Fibroblast of villous mesenchyme (primary cell): ENCODE measurements around the gene ZNF208. TPM values are rescaled to one million over a fixed set of nuclear protein-coding genes. Genes with fewer than 3 reads are reported as not detected.

Source experiments
- DNase-seq: peaks from one replicate; pipeline ENCODE4 v3.0.0-alpha.2; 2010; ENCODE audit warnings: low read depth
- H3K4me3 ChIP-seq: 2 replicates; pipeline ENCODE4 v1.5.1; 2011; ENCODE audit warnings: low read depth, mild to moderate bottlenecking, low read length
- total RNA-seq: library from RNA; depleted of rRNA; stranded (reverse); fragments of >200 nt; gene quantifications from 2 replicates; pipeline ENCODE4 v1.2.3, GENCODE V29; 2012
- TF ChIP-seq, protein P1 (sequence below): IDR thresholded peaks from 2 replicates; pipeline ENCODE4 v1.5.1; 2012; ENCODE audit warnings: low read depth, mild to moderate bottlenecking, low read length; ENCODE audit not compliant: insufficient read depth

ZNF208 gene
- total RNA-seq, 1 donor = under 0.01 TPM

DNA sequence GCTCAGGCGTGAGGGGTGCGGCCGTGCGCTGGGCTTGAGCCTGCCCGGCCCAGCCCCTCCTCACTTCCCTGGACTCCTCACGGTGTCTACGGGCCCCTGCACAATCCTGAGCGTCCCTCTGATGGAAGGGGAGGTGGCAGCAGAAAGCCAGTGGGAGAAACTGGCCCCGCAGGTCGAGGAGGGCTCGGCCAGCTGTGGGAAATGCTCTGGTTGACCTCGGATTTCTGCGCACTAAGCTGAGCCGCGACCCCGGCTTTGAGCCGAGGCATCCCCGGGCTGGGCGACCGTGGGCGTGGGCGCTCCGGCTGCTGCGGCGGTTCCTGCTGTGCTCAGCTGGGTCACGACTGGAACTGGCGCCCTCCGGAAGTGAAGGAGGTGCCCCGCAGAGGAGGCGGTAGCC, 70.1 kb downstream of the ZNF208 start:
- DNase-seq = no peak
- TF ChIP-seq, protein P1, sequence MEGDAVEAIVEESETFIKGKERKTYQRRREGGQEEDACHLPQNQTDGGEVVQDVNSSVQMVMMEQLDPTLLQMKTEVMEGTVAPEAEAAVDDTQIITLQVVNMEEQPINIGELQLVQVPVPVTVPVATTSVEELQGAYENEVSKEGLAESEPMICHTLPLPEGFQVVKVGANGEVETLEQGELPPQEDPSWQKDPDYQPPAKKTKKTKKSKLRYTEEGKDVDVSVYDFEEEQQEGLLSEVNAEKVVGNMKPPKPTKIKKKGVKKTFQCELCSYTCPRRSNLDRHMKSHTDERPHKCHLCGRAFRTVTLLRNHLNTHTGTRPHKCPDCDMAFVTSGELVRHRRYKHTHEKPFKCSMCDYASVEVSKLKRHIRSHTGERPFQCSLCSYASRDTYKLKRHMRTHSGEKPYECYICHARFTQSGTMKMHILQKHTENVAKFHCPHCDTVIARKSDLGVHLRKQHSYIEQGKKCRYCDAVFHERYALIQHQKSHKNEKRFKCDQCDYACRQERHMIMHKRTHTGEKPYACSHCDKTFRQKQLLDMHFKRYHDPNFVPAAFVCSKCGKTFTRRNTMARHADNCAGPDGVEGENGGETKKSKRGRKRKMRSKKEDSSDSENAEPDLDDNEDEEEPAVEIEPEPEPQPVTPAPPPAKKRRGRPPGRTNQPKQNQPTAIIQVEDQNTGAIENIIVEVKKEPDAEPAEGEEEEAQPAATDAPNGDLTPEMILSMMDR = no peak

DNA sequence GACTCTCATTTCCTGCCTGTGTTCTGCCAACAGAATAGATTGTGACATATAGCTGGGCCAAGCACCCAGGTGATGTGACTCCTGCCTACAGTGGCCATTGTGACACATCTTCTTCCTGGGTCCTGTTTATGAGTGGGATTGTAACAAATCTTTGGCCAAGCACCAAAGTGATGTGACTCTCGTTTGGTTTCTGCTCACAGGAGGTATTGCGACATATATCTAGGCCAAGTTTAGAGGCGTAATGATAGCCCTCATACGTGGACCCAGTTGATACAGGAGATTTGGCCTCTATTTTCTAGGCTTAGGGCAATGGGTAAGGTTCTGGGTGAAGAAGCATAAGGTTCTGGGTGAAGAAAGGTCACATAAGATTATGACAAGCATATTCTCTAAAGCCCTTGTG, 76.2 kb downstream of the ZNF208 start:
- no peak for DNase-seq
- no peak overlapping the region for H3K4me3 ChIP-seq
- TF ChIP-seq, protein P1 = no peak

More for the DNA sequence above, 70.1 kb downstream of the ZNF208 start:
- no peak overlapping the region for H3K4me3 ChIP-seq

DNA sequence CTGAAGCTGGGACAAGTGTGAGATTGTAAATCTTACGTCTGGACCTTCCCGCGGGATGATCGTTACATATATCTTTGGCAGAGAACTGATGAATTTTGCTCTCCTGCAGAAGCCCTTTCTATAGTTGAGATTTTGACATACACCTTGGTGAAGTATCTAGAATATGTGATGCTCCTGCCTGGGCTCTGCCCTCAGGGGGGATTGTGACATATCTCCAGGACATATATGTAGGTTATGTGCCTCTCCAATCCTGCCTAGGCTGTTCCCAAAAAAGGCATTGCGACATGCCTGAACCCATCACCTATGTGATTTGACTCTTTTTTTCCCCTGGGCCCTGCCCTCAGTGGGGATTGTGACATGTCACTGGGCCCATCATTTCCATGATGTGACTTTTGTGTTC, 76.6 kb downstream of the ZNF208 start:
- TF ChIP-seq, protein P1 = no peak
- DNase-seq = no peak
- no peak overlapping the region for H3K4me3 ChIP-seq

DNA sequence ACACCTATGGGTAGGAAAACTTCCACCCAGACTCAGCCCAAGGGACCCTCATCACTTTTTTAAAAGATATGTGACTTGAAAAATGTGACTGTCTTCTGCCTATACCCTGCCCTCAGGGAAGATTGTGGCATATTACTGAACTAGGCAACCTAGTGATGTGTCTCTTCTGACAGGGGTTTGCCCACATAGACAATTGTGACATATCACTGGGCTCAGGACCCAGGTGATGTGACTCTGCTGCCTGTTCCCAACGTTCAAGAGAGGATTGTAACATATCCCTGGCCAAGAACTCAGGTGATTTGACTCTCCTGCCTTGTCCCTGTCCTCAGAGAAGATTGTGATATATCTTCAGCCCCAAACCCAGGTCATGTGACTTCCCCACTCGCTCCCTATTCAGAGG, 88.5 kb downstream of the ZNF208 start:
- TF ChIP-seq, protein P1 = no peak
- H3K4me3 ChIP-seq = no peak overlapping the region
- no peak for DNase-seq

DNA sequence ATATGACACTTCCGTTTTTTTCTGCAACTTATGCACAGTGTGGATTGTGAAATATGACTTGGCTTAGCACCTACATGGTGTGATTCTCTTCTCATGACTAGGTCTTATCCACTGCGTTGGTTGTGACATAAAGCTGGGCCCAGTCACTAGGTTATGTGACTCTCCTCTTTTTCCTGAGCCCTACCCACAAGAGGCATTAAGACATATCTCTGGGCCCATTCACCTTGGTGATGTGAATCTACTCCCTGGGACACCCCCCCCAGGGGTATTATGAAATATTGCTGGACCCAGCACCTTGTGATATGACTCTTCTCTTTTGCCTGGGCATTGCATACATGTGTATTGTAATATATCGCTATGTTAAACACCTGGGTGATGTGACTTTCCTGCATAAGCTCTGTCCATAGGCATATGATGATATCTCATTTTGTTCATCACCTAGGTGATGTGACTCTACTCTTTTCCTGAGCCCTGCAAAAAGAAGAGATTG, 89.0 kb downstream of the ZNF208 start:
- TF ChIP-seq, protein P1 = no peak
- no peak for DNase-seq
- H3K4me3 ChIP-seq = no peak overlapping the region

DNA sequence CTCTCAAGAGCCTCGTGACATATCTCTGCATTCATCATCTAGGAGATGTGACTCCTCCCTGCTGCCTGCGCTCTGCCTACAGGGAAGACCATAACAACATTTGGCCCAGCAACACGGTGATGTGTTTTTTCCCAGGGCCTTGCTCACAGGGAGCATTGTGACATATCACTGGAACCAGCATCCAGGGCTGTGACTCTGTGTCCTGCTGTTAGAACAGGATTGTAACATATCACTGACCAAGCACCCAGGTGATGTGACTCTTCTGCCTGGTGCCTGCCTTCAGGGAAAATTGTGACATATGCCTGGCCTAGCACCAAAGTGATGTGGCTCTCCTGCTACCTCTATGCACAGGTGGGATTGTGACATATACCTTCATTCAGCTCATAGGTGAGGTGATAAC, 95.3 kb downstream of the ZNF208 start:
- TF ChIP-seq, protein P1 = no peak
- no peak for DNase-seq
- no peak overlapping the region for H3K4me3 ChIP-seq

DNA sequence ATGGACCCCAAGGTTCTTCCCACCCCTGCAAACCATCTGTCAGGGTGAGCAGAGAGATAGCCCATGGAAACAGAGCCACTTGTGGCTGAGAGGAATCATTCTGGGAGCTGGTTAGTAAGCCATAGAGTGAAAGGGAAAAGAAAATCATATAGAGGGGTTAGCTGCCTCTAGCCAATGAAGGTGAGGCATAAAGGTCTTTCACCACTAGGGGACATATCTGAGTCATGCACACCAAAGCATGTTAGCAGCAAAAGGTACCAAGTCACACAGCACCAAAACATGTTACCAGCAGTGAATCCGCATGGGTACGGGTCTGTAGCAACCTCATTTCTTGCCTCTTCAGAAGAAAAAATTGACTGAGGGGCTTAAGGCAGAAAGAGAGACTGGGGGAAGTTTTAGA, 98.1 kb downstream of the ZNF208 start:
- no peak overlapping the region for H3K4me3 ChIP-seq
- TF ChIP-seq, protein P1 = no peak
- DNase-seq = no peak
